ENCODE data around the gene HES5. TPM values are rescaled to one million over a fixed set of nuclear protein-coding genes. Genes with fewer than 3 reads are reported as not detected.
"Not testable (repeated sequence)": the region's sequence is repeated elsewhere in the genome, so short reads cannot be mapped to it uniquely, and the experiment has no call there.

HES5 gene
- total RNA-seq, 2 experiments from 2014 or later: not detected

- intact Hi-C loops (cut with micrococcal nuclease): no loop called here
- no peaks in the 10 kb centered on the region for H3K27me3 Mint-ChIP-seq
- no peak for TF ChIP-seq CTCF (IDR thresholded peaks at IDR 0.05)
- ATAC-seq: no peak
- H3K36me3 Mint-ChIP-seq (ENCODE audit: low read depth): peaks cover 6% of the 10 kb centered on the region
- ChIA-PET POLR2A (interaction anchor here (0.6 to 1.7 kb wide), 5 partner anchors 8 to 55 kb away, joined by 3 to 5 read pairs (median 4); partner anchors contain the start of gene TNFRSF14), CTCF (interaction anchor here (1.5 to 1.8 kb wide), 2 partner anchors 13 to 19 kb away, joined by 4 read pairs; partner anchors contain the start of gene TNFRSF14)
- H3K4me1 Mint-ChIP-seq (ENCODE audit: low read depth): peaks cover 40% of the 10 kb centered on the region
- peaks cover 14% of the 10 kb centered on the region for H3K9me3 Mint-ChIP-seq
- DNase-seq: no peak
- no peak overlapping the region for H3K4me3 Mint-ChIP-seq
- no peak overlapping the region for H3K27ac Mint-ChIP-seq
Observed at GRCh38 chr1:2574350-2574749, 44.3 kb upstream of the HES5 start.

- H3K36me3 Mint-ChIP-seq (ENCODE audit: low read depth): peaks cover 4% of the 10 kb centered on the region
- no peak overlapping the region for H3K27ac Mint-ChIP-seq
Observed at GRCh38 chr1:2573250-2573920, 43.3 kb upstream of the HES5 start.

GRCh38 chr1:2571348-2571747 is 41.3 kb upstream of the HES5 start:
- ChIA-PET CTCF (interaction anchor here (0.8 to 2.3 kb wide), 3 partner anchors 10 to 16 kb away, joined by 3 to 16 read pairs (median 3); partner anchors contain the start of gene TNFRSF14), POLR2A (interaction anchor here (1.5 to 4.1 kb wide), 5 partner anchors 9 to 16 kb away, joined by 7 to 26 read pairs (median 10); partner anchors contain the start of gene TNFRSF14)
- TF ChIP-seq CTCF (IDR thresholded peaks at IDR 0.05): no peak
- intact Hi-C loops (cut with micrococcal nuclease): no loop called here
- DNase-seq (no peak), ATAC-seq (no peak)
- H3K4me3 Mint-ChIP-seq: no peak overlapping the region
- H3K36me3 Mint-ChIP-seq (ENCODE audit: low read depth): peaks cover 4% of the 10 kb centered on the region
- no peaks in the 10 kb centered on the region for H3K27me3 Mint-ChIP-seq
- peaks cover 20% of the 10 kb centered on the region for H3K4me1 Mint-ChIP-seq (ENCODE audit: low read depth)
- H3K27ac Mint-ChIP-seq: no peak overlapping the region
- peaks cover 14% of the 10 kb centered on the region for H3K9me3 Mint-ChIP-seq

More at GRCh38 chr1:2573250-2573920, 43.3 kb upstream of the HES5 start:
- TF ChIP-seq CTCF (IDR thresholded peaks at IDR 0.05): no peak
- H3K4me3 Mint-ChIP-seq: no peak overlapping the region
- peaks cover 32% of the 10 kb centered on the region for H3K4me1 Mint-ChIP-seq (ENCODE audit: low read depth)
- ChIA-PET CTCF (interaction anchor here (1.5 to 1.8 kb wide), 2 partner anchors 12 to 18 kb away, joined by 4 read pairs; partner anchors contain the start of gene TNFRSF14), POLR2A (interaction anchor here (1.1 to 4.1 kb wide), 4 partner anchors 9 to 17 kb away, joined by 4 to 26 read pairs (median 4); partner anchors contain the start of gene TNFRSF14)
- no peaks in the 10 kb centered on the region for H3K27me3 Mint-ChIP-seq
- intact Hi-C loops (cut with micrococcal nuclease): no loop called here
- peaks cover 14% of the 10 kb centered on the region for H3K9me3 Mint-ChIP-seq
- ATAC-seq: no peak
- DNase-seq: no peak

GRCh38 chr1:2570332-2570731 is 40.3 kb upstream of the HES5 start:
- DNase-seq (no peak), ATAC-seq (no peak)
- intact Hi-C loops (cut with micrococcal nuclease): no loop called here
- peaks cover 4% of the 10 kb centered on the region for H3K36me3 Mint-ChIP-seq (ENCODE audit: low read depth)
- no peak overlapping the region for H3K27ac Mint-ChIP-seq
- no peaks in the 10 kb centered on the region for H3K27me3 Mint-ChIP-seq
- peaks cover 14% of the 10 kb centered on the region for H3K9me3 Mint-ChIP-seq
- CTCF ChIA-PET: interaction anchor here (1.4 to 2.3 kb wide), 2 partner anchors 9 to 15 kb away, joined by 3 to 16 read pairs; partner anchors contain the start of gene TNFRSF14
- TF ChIP-seq CTCF (IDR thresholded peaks at IDR 0.05): no peak
- H3K4me3 Mint-ChIP-seq: no peak overlapping the region
- H3K4me1 Mint-ChIP-seq (ENCODE audit: low read depth): peaks cover 15% of the 10 kb centered on the region
- POLR2A ChIA-PET: interaction anchor here (1.5 to 4.1 kb wide), 5 partner anchors 8 to 15 kb away, joined by 7 to 26 read pairs (median 10); partner anchors contain the start of gene TNFRSF14

- ChIA-PET POLR2A (interaction anchor here (2.1 to 4.1 kb wide), 4 partner anchors 8 to 16 kb away, joined by 7 to 26 read pairs (median 10); no protein-coding TSS in a partner anchor), CTCF (interaction anchor here (1.4 to 2.3 kb wide), 2 partner anchors 8 to 14 kb away, joined by 3 to 16 read pairs; partner anchors contain the start of gene TNFRSF14)
- H3K4me3 Mint-ChIP-seq; H3K27me3 Mint-ChIP-seq; DNase-seq; H3K36me3 Mint-ChIP-seq (ENCODE audit: low read depth); ATAC-seq; intact Hi-C loops (cut with micrococcal nuclease); H3K27ac Mint-ChIP-seq: not testable (repeated sequence)
- H3K4me1 Mint-ChIP-seq (ENCODE audit: low read depth): peaks cover 15% of the 10 kb centered on the region
- peaks cover 14% of the 10 kb centered on the region for H3K9me3 Mint-ChIP-seq
Observed at GRCh38 chr1:2569703-2570102, 39.6 kb upstream of the HES5 start.
